Superior temporal gyrus (tissue), 1 donor: Measurements from ENCODE around the gene AFG1L.
"Not testable (repeated sequence)": the region's sequence is repeated elsewhere in the genome, so short reads cannot be mapped to it uniquely, and the experiment has no call there.

Experiments
- DNase-seq: peaks from one replicate; pipeline ENCODE4 v3.0.0-alpha.2; 2016; ENCODE audit errors: extremely low spot score

AFG1L gene

DNA sequence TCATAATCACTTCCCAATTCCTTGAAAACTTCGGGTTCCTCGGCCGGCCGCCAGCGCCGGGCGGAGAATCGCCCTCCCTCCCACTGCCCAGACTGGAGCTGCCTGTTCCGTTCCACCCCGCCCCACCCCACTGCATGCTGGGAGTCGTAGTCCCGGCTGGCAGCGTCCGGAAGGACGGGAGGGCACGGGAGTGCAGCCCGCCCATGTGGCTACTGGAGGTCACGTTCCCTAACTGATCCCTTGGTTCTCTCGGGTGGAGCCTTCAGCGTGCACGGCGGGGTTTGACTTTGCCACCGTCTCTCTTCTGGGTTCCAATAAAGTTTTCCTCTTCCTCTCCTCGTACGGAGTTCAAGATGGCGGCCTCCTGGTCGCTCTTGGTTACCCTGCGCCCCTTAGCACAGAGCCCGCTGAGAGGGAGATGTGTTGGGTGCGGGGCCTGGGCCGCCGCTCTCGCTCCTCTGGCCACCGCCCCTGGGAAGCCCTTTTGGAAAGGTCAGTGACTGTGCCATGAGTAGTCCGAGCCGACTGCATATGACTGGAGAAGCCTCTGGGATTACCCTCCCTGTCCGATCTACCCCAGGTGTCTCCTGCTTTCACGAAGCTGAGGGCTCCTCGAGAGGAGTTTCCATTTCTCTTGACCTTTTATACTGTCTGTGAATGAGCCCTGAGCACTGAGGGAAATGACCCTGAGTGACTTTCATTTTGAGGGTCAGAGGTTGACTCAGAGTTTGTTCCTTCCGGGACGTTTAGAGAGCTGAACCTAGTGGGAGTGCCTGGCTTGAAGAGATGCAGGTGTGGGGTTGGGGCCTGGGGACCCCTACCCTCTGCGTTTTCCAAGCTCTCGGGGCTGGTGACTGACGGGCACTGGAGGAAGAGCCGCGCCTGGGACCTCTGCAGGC lies at the start of gene AFG1L:
Gene AFG1L (plus strand): TSS at position 328 of the 899 bp plus-strand sequence. CDS start 26 bp downstream, at position 354.
- peak; percentile 87 for DNase-seq

DNA sequence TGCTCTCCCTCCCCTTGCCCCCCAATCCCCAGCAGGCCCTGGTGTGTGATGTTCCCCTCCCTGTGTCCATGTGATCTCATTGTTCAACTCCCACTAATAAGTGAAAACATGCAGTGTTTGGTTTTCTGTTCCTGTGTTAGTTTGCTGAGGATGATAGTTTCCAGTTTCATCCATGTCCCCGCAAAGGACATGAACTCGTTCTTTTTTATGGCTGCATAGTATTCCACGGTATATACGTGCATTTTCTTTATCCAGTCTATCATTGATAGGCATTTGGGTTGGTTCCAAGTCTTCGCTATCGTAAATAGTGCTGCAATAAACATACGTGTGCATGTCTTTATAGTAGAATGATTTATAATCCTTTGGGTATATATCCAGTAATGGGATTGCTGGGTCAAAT lies 49.8 kb upstream of the AFG1L start:
- DNase-seq: not testable (repeated sequence)

DNA sequence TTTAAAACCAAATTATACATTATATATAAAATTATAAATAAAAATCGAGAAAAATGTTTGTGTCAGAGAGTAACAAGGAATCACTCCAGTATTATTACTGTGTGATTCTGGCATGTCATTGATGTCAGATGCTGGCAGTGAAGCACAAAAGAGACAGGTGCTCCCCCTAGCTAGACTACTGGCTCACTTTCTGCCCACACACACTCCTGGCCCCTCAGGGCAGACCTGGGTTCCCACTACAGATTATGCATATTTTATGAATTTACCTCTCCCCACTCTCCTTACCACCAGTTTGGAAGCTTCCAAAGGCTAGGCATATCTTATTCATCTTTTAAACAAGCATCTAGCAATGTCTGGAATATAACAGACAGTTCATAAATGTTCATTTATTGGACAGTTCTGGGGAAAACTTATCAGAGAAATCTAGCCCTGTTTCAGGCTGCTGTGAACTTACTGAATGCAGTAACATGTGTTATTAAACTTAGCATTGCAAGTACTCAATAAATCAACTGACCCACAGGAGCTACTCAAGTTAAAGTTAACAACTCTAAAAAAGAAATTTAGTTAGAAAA lies 46.8 kb upstream of the AFG1L start:
- DNase-seq: no peak

DNA sequence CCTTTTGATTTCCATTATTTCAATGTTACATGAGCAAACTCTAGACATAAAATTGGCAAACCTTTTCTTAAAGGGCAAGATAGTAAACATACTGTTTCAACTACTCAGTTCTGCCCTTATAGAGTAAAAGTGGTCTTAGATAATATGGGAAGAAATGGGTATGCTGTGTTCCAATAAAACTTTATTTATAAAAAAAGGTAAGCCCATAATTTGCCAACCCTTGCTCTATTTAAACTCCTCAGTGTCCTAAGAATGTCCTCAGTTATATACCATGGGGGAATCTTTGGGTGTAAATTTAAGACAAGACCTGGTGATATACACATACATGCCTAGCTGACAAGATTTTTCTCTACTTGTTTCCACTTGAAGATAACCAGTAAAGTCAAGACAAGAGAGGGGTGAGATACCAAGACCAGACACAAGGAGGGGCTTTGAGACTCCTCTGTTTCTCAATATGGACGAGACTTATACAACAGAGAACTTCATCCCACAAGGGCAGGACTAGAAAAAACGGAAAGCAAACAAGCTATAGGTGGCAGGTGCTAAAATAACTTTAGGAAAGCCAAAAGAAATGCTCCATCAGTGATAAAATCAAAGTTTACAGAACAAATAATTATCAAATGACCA lies 44.5 kb upstream of the AFG1L start:
- DNase-seq: no peak

DNA sequence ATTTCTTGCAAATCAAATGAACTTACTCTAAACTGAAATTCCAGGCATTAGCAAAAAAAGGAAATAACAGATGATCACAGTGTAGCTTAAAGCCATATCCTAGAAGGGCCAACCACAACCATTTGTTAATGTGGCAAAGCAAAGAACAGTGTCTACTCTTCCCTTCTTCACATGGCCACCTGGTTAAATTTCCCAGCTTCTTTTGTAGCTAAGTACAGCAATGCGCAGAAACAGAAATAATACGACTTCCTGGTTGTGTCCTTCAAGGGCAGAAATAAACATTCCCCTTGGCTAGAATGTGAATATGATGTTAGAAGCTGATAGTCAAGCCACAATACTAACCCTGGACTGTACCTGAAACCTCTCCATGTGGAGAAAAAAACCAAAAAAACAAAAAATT lies 43.6 kb upstream of the AFG1L start:
- no peak for DNase-seq

DNA sequence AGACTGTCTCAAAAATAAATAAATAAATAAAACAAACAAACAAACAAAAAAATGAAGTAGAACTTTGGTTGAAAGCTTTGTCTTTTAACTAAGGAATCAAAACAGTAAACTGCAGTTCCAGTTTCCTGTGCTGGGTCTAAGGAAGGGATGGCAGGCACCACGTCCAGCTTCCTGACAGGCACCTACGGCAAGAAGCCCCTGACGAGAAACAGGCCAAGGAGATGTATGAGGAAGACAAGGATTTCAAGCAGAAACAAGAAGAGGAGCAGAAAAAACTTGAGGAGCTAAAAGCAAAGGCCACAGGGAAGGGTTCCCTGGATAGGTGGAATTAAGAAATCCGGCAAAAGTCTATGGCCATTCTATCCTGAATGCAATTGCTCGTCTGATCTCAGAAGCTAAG lies 42.8 kb upstream of the AFG1L start:
- DNase-seq: no peak

DNA sequence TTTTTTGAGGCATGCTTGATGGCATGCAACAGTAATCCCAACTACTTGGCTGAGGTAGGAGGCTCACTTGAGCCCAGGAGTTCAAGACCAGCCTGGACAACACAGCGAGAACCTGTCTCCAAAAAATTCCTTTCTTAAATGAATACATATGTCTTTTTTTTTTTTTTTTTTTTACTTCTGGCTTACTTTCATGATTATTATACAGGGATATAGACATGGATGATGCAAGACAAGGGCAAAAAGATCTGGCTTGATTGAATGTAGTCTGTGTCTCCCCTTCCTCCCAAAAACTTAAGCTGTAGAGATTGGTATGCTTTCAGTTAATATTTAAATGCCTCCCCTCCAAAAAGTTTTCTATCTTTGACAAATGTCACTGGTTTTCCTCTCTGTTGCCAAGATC lies 41.6 kb upstream of the AFG1L start:
- DNase-seq: no peak

DNA sequence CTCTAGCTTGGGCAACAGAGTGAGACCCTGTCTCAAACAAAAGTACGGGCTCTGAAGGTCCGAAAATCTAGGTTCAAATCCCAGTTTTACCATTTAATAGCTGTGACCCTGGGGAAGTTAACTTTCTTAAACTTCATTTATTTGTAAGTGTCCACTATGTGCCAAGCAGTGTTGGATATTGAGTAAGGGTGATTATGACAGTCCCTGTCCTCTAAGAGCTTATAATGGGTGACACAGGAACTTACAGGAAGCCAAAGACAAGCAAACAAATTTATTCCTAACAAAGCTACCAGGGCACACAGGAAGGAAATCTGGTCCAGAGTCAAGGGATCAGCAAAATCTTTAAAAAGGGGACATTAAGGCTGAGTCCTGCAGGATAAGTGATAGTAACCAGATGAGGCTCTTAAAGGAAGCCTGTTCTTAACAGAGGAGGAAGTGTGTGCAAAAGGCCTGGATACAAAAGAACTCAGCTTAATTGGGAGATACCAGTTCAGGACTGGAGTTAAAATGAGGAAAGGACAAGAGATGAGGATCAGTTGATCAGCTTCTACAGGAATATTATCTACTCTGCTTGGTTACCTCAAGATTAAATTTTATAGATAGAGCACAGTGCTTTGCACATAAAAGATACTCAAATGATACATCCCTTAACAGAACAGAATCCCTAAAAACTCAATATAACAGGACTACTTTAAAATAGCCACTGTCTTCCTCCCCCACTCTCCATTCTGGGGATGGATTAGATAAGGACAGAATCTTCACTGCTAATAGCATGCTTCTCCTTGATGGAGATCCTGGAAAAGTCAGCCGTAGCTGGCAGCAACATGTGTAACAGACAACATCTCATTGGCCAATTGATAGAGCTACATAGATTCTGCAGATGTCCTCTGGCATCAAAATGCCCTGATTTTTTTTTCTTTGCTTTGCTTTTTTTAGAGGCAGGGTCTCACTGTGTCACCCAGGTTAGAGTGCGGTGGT lies 40.1 kb upstream of the AFG1L start:
- DNase-seq: no peak

DNA sequence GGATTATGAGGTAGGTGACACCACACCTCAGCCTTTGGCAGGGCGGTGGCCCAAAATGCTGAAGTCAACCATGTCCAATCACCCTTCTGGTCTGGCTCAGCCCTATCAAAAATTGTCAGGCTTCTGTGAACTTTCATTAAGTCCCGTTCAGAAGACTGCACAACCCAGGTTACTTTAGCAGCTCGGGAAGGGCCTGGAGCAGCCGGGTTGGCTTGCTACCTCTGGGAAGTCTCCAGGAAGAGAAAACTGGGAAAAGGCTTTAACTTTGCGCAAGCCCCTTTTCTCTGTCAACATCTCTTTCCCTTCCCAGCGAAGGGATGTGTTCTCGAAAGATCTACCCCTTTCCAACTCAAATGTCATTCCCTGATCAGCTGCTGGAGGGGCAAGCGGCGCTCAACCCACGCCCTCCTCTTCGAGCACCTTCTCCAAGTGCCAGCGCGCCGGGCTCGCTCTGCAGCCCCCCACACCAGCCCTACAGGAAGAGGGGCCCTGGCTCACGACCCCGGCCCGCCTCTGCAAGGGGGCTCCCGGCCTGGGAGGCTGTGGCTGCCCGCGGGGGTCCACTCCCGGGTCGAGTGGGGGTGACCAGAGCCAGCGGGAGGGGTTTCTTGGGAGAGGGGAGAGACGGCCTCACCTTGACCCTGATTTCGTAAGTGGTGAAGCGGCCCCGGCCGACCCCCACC lies 34.6 kb upstream of the AFG1L start:
- peak; percentile 67 for DNase-seq

DNA sequence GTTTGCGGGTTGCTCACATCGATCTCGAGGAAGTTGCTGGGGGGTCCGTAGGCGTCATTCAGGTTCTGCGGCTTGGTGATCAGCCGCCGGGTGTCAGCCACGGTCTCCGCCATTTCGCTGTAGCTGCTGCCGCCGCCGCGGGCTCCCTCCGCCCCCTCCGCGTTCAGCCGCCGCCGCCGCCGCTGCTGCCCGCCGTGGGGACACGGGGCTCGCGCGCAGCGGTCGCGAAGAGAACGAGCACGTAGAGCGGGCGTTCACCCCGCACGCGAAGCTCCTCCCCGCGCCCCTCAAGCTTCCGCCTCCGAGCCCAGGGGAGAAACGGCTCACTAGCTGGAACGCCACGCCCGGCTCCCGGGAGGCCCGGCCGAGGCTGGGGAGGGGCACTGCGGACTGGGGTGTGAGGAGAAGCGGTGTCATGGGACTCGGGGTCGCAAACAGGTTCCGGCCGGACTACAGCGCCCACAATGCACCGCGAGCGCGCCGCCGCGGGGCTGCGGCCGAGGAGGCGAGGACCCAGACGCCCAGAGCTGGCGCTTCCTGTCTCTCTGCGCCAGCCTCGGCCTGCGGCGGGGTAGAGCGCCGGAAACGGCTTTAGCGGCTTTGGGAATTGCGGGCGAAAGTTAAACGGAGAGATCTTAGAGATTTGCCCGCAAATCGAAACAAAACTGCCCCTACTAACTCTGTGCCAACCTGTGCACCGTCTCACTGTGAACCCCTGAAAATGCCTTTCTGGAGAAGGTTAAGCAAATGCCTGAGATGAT lies 33.9 kb upstream of the AFG1L start, which contains the start of gene SNX3:
Gene SNX3 (minus strand): TSS at position 232 of the 761 bp plus-strand sequence. CDS start 119 bp downstream, at position 113.
- DNase-seq: peak; percentile 92

DNA sequence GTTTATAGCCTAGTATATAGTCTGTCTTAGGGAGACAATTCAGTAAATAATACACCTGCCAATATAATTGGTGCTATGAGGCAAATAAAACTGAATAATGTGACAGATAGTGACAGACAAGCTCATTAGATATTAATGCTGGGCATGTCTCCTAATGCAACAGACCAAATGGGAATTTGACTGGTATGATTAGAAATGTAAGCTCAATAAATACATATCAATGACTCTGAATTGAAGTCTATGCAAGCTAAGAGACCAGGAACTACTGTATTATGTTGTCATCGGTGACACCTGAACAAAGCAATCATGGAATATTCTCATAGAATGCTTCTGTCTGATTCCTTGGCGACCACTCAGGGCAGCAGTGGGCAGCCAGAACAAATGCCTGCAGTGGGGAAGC lies 31.5 kb upstream of the AFG1L start:
- no peak for DNase-seq

DNA sequence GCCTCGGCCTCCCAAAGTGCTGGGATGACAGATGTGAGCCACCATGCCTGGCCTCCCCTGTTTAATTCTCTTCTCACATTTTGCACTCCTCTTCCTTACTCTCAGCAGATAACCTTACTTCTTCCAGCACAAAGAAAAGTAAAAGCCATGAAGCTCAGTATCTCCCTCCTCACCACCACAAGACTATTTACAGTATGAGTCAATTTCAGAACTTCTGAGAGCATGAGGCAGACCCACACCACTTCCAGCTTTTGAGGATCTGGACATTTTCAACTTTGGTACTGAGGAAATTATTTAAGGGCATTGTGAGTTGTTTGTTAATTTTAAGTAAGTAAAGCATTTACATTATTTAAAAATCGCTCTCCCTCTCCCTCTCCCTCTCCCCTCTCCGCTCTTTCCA lies 26.0 kb upstream of the AFG1L start:
- DNase-seq: no peak

DNA sequence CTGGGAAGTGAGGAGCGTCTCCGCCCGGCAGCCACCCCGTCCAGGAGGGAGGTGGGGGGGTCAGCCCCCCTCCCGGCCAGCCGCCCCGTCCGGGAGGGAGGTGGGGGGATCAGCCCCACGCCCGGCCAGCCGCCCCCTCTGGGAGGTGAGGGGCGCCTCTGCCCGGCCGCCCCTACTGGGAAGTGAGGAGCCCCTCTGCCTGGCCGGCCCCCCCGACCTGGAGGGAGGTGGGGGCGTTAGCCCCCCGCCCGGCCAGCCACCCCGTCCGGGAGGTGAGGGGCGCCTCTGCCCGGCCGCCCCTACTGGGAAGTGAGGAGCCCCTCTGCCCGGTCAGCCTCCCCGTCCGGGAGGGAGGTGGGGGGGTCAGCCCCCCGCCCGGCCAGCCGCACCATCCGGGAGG lies 24.9 kb upstream of the AFG1L start:
- not testable (repeated sequence) for DNase-seq

DNA sequence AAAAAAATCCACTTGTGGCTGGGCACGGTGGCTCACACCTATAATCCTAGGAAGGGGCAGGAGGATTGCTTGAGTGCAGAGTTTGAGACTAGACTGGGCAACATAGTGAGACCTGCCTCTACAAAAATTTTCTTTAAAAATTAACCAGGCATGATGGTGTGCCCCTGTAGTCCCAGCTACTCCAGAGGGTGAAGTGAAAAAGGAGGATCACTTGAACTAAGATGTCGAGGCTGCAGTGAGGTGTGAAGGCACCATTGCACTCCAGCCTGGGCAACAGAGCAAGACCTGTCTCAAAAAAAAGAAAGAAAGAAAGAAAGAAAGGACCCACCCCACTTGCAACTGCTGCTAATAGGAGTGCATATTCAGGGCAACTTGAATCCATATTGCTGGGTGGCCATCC lies 20.3 kb upstream of the AFG1L start:
- no peak for DNase-seq

DNA sequence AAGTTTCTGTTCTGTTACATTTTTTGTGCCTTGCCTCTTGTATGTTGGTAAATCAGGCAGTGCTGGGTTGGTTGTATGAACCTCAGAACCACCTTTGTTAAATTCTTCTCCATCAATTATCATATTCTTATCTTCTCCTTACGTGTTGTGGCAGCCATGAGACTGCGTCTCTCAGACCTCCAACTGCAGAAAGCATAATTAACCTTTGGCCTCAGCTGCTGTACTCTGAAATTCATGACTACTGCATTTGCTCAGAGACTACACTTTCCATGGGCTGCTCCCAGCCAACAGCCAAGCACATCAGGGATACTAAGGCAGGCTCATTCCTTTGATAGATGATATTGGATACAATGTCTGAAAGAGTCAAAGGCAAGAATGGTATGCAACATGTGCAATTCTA lies 18.9 kb upstream of the AFG1L start:
- no peak for DNase-seq

DNA sequence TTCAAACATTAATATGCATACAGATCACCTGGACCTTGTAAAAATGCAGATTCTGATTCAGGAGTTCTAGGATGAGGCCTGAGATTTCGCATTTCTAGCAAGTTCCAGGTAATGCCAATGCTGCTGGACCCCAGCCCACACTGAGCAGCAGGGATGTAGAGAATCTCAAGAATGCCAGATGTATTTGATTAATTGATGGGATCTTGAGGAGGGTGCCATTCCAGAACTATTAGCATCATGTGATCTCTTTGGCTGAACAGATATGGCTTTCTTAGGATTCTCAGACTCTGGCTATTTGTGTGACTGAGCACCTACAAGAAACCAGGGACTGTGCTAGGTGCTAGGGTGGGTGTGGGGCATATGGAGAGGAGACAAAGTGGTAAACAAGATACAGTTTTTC lies 17.6 kb upstream of the AFG1L start:
- no peak for DNase-seq

DNA sequence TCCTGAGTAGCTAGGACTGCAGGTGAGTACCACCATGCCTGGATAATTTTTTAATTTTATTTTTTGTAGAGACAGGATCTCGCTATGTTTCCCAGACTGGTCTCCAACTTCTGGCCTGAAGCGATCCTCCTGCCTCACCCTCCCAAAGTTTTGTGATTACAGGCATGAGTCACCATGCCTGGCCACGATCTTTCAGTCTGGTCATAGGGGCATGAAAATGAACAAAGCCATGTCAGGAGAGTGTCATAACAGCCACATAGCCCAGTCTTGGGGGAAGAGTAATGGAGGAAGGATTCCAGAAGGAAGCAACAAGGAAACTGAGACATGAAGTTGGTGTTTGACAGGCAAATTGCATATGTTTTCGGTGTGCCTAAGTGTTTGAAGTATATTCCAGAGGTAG lies 17.0 kb upstream of the AFG1L start:
- no peak for DNase-seq

DNA sequence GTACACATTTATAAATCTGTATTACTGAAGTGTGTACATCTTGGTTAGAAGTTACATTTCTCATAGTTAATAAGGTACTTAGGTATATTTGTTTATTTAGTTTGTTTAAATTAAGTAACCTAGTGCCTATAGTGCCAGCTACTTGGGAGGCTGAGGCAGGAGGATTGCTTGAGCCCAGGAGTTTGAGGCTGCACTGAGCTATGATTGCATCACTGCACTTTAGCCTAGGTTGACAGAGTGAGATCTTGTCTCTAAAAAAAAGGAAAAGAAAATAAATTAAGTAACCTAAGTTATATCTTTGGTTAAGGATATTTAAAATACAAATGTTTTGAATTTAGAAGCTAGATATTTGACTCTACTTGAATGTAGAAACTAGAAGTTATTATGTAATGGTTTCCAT lies 9.5 kb upstream of the AFG1L start:
- no peak for DNase-seq

DNA sequence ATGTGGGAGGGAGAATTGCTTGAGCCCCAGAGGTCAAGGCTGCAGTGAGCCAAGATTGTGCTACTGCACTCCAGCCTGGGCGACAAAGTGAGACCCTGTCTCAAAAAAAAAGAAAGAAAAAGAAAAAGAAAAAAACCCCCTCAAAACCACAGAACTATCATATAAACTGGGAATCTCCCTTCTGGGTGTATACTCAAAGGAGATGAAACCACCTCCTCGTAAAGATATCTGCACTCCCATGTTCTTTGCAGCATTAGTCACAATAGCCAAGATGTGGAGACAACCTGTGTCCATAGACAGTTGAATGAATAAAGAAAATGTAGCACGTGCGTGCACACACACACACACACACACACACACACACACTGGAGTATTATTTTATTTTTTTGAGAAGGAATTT lies 8.5 kb upstream of the AFG1L start:
- no peak for DNase-seq

DNA sequence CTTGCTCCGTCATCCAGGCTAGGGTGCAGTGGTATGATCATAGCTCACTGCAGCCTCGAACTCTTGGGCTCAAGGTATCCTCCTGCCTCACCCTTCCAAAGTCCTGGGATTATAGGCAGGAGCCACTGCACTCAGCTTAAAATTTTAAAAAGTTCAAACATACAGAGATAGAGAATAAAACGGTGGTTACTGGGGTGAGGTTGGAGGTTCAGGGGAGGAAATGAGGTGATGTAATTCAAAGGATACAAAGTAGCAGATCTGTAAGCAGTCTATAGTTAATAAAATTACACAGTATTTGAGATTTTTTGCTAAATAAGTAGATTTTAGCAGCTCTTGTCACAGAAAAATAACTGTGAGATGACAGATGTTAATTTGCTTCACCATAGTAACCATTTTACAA lies 7.5 kb upstream of the AFG1L start:
- no peak for DNase-seq
